ENCODE measurements around the gene GCSAM.

The GCSAM gene

GRCh38 chr3:112128843-112129727 is 4.0 kb downstream of the GCSAM start:
- Histone ChIP-seq H3K9ac (ENCODE audit: low read length) (no peak overlapping the region), H3K27ac (ENCODE audit: low read depth, low read length) (no peak overlapping the region), H3K4me3 (ENCODE audit: low read depth in 1 of 2, low read length in 2 of 2) (no peak overlapping the region), H3K36me3 (ENCODE audit: insufficient read depth, low read length) (no peaks in the 10 kb centered on the region), H3K9me3 (ENCODE audit: low read length) (no peaks in the 10 kb centered on the region), H3K27me3 (ENCODE audit: control insufficient read depth in 1 of 2, insufficient read depth in 2 of 2, low read length in 2 of 2) (no peaks in the 10 kb centered on the region), H3K4me1 (ENCODE audit: insufficient read depth, low read length) (no peaks in the 10 kb centered on the region)

DNA sequence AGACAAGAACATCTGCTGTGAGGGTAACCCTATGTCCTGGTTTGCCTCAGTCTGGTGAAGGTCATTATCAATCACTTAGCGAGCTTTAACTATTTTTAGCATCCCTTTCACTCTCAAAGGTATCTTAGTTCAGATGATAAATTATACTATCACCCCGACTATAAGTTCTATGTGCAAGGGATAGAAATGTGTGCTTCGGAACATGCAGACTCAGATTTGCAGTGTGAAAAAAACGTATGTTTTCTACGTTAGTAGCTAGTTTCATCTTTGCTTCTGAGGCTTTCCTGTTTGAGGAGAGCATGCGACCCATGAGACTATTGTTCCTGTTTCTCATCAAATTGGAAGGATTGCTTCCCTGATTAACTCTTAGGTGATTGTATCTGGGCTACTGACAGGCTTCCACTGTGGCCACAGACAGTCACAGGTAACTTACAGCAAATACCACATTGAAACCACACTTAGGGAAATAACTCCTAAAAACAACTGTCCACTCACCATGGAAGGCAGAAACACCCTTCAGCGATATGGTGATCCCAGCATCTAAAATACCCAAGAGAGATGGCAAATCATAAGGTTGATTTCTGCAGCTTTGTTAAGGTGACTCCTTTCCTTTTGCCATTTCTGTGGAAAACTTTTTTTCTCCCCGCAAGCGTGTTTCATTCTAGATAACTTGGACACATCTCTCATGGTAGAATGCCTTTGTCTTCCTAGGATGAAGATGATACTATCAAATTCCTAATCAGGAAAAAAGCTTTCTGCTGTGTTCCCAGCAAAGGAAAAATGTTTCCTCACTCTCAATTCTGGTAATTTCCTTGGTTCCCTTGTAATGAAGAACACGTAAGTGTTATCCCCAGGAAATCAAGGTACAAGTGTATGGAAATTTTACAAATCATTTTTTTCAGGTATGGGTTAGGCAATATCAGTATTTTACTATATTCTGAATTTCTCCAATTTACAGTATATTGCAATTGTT is 5.2 kb downstream of the GCSAM start:
- no peak overlapping the region for H3K27ac ChIP-seq (ENCODE audit: low read depth, low read length)
- H3K27me3 ChIP-seq (ENCODE audit: control insufficient read depth in 1 of 2, insufficient read depth in 2 of 2, low read length in 2 of 2), result no peaks in the 10 kb centered on the region
- no peak overlapping the region for H3K4me3 ChIP-seq (ENCODE audit: low read depth in 1 of 2, low read length in 2 of 2)
- H3K9ac ChIP-seq (ENCODE audit: low read length), result no peak overlapping the region
- no peaks in the 10 kb centered on the region for H3K36me3 ChIP-seq (ENCODE audit: insufficient read depth, low read length)
- no peaks in the 10 kb centered on the region for H3K9me3 ChIP-seq (ENCODE audit: low read length)
- no peaks in the 10 kb centered on the region for H3K4me1 ChIP-seq (ENCODE audit: insufficient read depth, low read length)

GRCh38 chr3:112126511-112126911 is 6.5 kb downstream of the GCSAM start:
- no peaks in the 10 kb centered on the region for H3K9me3 ChIP-seq (ENCODE audit: low read length)
- H3K9ac ChIP-seq (ENCODE audit: low read length), result no peak overlapping the region
- H3K4me1 ChIP-seq (ENCODE audit: insufficient read depth, low read length), result no peaks in the 10 kb centered on the region
- no peak overlapping the region for H3K4me3 ChIP-seq (ENCODE audit: low read depth in 1 of 2, low read length in 2 of 2)
- H3K27me3 ChIP-seq (ENCODE audit: control insufficient read depth in 1 of 2, insufficient read depth in 2 of 2, low read length in 2 of 2), result no peaks in the 10 kb centered on the region
- no peaks in the 10 kb centered on the region for H3K36me3 ChIP-seq (ENCODE audit: insufficient read depth, low read length)
- no peak overlapping the region for H3K27ac ChIP-seq (ENCODE audit: low read depth, low read length)

- no peaks in the 10 kb centered on the region for H3K36me3 ChIP-seq (ENCODE audit: insufficient read depth, low read length)
- no peak overlapping the region for H3K4me3 ChIP-seq (ENCODE audit: low read depth in 1 of 2, low read length in 2 of 2)
- no peaks in the 10 kb centered on the region for H3K27me3 ChIP-seq (ENCODE audit: control insufficient read depth in 1 of 2, insufficient read depth in 2 of 2, low read length in 2 of 2)
- no peaks in the 10 kb centered on the region for H3K9me3 ChIP-seq (ENCODE audit: low read length)
- no peak overlapping the region for H3K27ac ChIP-seq (ENCODE audit: low read depth, low read length)
- H3K9ac ChIP-seq (ENCODE audit: low read length), result no peak overlapping the region
- H3K4me1 ChIP-seq (ENCODE audit: insufficient read depth, low read length), result no peaks in the 10 kb centered on the region
Observed at GRCh38 chr3:112124907-112125607, 8.0 kb downstream of the GCSAM start.

- Histone ChIP-seq H3K4me1 (ENCODE audit: insufficient read depth, low read length) (no peaks in the 10 kb centered on the region), H3K9me3 (ENCODE audit: low read length) (no peaks in the 10 kb centered on the region), H3K9ac (ENCODE audit: low read length) (no peak overlapping the region), H3K4me3 (ENCODE audit: low read depth in 1 of 2, low read length in 2 of 2) (no peak overlapping the region), H3K36me3 (ENCODE audit: insufficient read depth, low read length) (no peaks in the 10 kb centered on the region), H3K27me3 (ENCODE audit: control insufficient read depth in 1 of 2, insufficient read depth in 2 of 2, low read length in 2 of 2) (no peaks in the 10 kb centered on the region), H3K27ac (ENCODE audit: low read depth, low read length) (no peak overlapping the region)
Observed at GRCh38 chr3:112123548-112123947, 9.5 kb downstream of the GCSAM start.

DNA sequence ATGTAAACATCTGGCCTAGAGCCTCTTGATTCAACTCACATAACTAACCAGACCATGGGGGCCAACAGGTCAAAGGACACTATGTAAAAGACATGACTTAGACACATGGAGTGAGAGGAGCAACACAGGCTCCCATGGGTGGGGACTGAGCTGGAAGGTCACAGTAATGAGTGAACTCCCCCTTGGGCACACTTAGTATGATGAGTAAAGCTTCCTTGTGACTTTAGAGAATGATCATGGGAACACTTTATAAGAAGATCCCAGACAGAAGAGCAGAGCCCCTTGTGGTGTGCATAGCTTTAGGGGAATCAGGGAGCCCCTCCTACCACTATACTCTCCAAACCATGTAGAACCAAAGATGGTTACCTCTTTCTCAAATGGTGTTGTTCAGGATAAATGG is 10.2 kb downstream of the GCSAM start:
- Histone ChIP-seq H3K27me3 (ENCODE audit: control insufficient read depth in 1 of 2, insufficient read depth in 2 of 2, low read length in 2 of 2) (no peaks in the 10 kb centered on the region), H3K4me1 (ENCODE audit: insufficient read depth, low read length) (no peaks in the 10 kb centered on the region), H3K4me3 (ENCODE audit: low read depth in 1 of 2, low read length in 2 of 2) (no peak overlapping the region), H3K9ac (ENCODE audit: low read length) (no peak overlapping the region), H3K9me3 (ENCODE audit: low read length) (no peaks in the 10 kb centered on the region), H3K27ac (ENCODE audit: low read depth, low read length) (no peak overlapping the region), H3K36me3 (ENCODE audit: insufficient read depth, low read length) (no peaks in the 10 kb centered on the region)

DNA sequence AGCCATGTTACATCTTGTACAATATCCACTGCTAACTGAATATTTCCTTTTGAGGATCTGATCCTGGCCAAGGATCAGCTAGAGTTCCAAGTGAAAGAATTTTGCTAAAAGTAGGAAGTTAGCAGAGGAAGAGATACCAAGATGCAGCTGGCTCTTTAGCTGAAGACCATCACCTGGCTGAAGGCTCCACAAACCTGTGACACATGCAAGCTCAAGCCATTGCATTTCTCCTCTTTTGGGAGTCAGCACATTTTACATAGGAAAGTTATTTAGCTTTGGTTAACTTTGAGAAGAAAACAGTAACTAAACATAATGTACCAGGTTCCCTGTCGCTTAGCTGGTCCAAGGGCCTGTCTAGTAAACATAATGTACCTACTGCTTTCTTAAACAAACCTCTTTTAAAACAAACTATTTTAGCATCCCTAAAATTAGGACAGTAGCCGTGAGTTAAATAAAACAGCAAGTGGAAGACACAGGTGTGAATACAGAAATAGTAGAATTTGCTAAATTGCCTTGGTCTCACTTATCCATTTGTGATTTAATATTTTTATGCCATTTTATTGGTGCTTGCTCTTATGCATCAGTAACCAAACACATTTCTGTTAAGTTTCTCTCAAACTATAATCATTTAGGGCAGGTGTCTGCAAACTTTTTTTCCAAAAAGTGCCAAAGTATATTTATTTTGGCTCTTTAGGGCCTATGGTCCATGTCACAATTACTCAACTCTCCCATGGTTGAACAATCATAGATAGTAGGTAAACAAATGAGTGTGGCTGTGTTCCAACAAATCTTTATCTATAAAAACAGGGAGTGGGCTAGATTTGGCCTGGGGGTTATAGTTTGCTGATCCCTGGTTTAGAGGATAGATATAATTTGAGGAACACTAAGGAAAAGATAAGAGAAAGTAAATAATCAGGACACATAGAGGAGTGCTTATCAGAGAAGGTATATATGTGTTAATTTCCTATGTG is 11.2 kb downstream of the GCSAM start:
- H3K36me3 ChIP-seq (ENCODE audit: insufficient read depth, low read length), result no peaks in the 10 kb centered on the region
- H3K4me3 ChIP-seq (ENCODE audit: low read depth in 1 of 2, low read length in 2 of 2), result no peak overlapping the region
- no peaks in the 10 kb centered on the region for H3K27me3 ChIP-seq (ENCODE audit: control insufficient read depth in 1 of 2, insufficient read depth in 2 of 2, low read length in 2 of 2)
- H3K9ac ChIP-seq (ENCODE audit: low read length), result no peak overlapping the region
- H3K9me3 ChIP-seq (ENCODE audit: low read length), result no peaks in the 10 kb centered on the region
- H3K27ac ChIP-seq (ENCODE audit: low read depth, low read length), result no peak overlapping the region
- no peaks in the 10 kb centered on the region for H3K4me1 ChIP-seq (ENCODE audit: insufficient read depth, low read length)

DNA sequence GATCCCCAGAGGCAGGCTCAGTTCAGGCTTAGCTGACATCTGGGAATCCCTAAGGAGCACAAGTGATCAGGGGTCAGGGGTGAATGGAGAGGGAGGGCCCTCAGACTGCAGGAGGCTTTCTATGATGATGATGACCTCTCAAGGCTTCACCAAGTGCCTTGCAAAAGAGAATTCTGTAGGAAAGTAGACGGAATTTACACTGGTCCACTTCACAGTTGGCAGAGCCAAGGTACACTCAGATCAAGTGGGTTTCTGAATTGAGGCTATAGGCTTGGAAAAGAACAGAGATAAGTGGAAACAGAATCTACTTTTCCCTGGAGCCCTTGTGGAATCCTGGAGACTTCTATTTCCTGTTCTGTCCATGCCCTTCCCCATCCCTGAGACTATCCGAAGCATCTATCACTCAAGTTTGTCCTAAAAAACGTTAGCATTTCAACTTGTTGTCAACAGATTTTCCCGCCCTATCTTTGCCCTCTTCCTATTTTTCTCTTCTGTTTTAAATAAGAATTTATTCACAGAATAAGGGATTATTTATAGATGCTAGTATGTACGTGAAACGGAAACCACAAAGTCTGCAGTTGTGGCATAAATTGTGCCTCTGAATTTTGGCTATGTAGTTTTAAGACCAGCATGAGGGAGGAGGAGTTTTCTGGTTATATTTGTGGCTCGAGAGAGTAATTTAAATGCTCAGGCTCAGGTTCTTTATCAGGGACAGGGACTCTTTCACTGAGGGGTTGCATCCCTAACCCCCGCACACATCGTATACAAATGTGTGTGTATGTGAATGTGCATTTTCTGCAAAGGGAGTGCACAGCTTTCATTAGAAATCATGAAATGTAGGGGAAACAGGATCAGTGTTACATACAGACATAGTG is 12.8 kb downstream of the GCSAM start:
- Histone ChIP-seq H3K36me3 (ENCODE audit: insufficient read depth, low read length) (no peaks in the 10 kb centered on the region), H3K9me3 (ENCODE audit: low read length) (no peaks in the 10 kb centered on the region), H3K27ac (ENCODE audit: low read depth, low read length) (no peak overlapping the region), H3K27me3 (ENCODE audit: control insufficient read depth in 1 of 2, insufficient read depth in 2 of 2, low read length in 2 of 2) (no peaks in the 10 kb centered on the region), H3K4me1 (ENCODE audit: insufficient read depth, low read length) (no peaks in the 10 kb centered on the region), H3K4me3 (ENCODE audit: low read depth in 1 of 2, low read length in 2 of 2) (no peak overlapping the region), H3K9ac (ENCODE audit: low read length) (no peak overlapping the region)

GRCh38 chr3:112117841-112118571 is 15.0 kb downstream of the GCSAM start:
- Histone ChIP-seq H3K4me1 (ENCODE audit: insufficient read depth, low read length) (no peaks in the 10 kb centered on the region), H3K27ac (ENCODE audit: low read depth, low read length) (no peak overlapping the region), H3K27me3 (ENCODE audit: control insufficient read depth in 1 of 2, insufficient read depth in 2 of 2, low read length in 2 of 2) (no peaks in the 10 kb centered on the region), H3K4me3 (ENCODE audit: low read depth in 1 of 2, low read length in 2 of 2) (no peak overlapping the region), H3K9me3 (ENCODE audit: low read length) (no peaks in the 10 kb centered on the region), H3K36me3 (ENCODE audit: insufficient read depth, low read length) (no peaks in the 10 kb centered on the region), H3K9ac (ENCODE audit: low read length) (no peak overlapping the region)

All from muscle layer of colon (tissue), 2 donors.